Lower leg skin (tissue), 4 donors: ENCODE measurements around the gene TYMP. TPM values are rescaled to one million over a fixed set of nuclear protein-coding genes. Genes with fewer than 3 reads are reported as not detected.
"Not testable (repeated sequence)": the region's sequence is repeated elsewhere in the genome, so short reads cannot be mapped to it uniquely, and the experiment has no call there.

ENCODE experiments used
- DNase-seq, 2 donors: peaks; one replicate each; pipeline ENCODE4 v3.0.0-alpha.2; 2019; ENCODE audit warnings: low spot score in 2 of 2
- H3K4me3 ChIP-seq: fragments of 200-600 bp; sonication (generic); 2 replicates; pipeline ENCODE4 v1.5.1; 2017; ENCODE audit warnings: mild to moderate bottlenecking, low read depth; ENCODE audit not compliant: poor library complexity, severe bottlenecking
- CTCF ChIP-seq, 3 donors: fragments of 450-650 bp; IDR thresholded peaks; one replicate each; pipeline ENCODE4 v1.5.1; 2016; ENCODE audit warnings: antibody characterized with exemption in 3 of 3, mild to moderate bottlenecking in 3 of 3, moderate library complexity in 2 of 3
- POLR2A ChIP-seq, 2 donors: fragments of 450-650 bp; IDR thresholded peaks; one replicate each; pipeline ENCODE4 v1.6.1; 2016 to 2017; ENCODE audit warnings: antibody characterized with exemption in 2 of 2, mild to moderate bottlenecking in 1 of 2, moderate library complexity in 1 of 2
- WGBS, 2 donors: methylation state at CpG; one replicate each; pipeline ENCODE4 v1.1.5; 2018; 5-methylcytosine and 5-hydroxymethylcytosine counted together
- intact Hi-C: fragments of 100-400 bp; cut with DNase I; formaldehyde crosslinking; loops from one replicate; pipeline ENCODE4 v1.15.0; 2023; ENCODE audit warnings: low total_unique reads
- total RNA-seq, 4 donors: library from RNA; depleted of rRNA; stranded (reverse); fragments of >200 nt; gene quantifications; one replicate each; pipeline ENCODE4 v1.1.0, GENCODE V29; 2016

The TYMP gene
- total RNA-seq, 4 donors from 2014 or later: 23.6 to 63.3 (median 33.5) TPM

GRCh38 chr22:50522208-50522805 is 7.5 kb downstream of the TYMP start:
- 90 to 92% methylated on average over 15 of the region's 15 CpGs for WGBS, 2 donors
- TF ChIP-seq POLR2A (IDR thresholded peaks at IDR 0.05) (no peak), CTCF (IDR thresholded peaks at IDR 0.05) (no peak)
- no peak for DNase-seq
- H3K4me3 ChIP-seq: no peak overlapping the region
- intact Hi-C loops: no loop called here

- no peak for TF ChIP-seq CTCF (IDR thresholded peaks at IDR 0.05)
- TF ChIP-seq POLR2A (IDR thresholded peaks at IDR 0.05): no peak
- intact Hi-C loops: no loop called here
- WGBS, 2 donors: 94 to 97% methylated on average over 7 to 10 of the region's 10 CpGs
- no peak overlapping the region for H3K4me3 ChIP-seq
- no peak for DNase-seq
Observed at GRCh38 chr22:50521710-50522109, 8.1 kb downstream of the TYMP start.

- no peak for TF ChIP-seq CTCF (IDR thresholded peaks at IDR 0.05)
- WGBS, 2 donors: 91 to 93% methylated on average over 12 of the region's 13 CpGs
- no peak for DNase-seq
- intact Hi-C loops: no loop called here
- no peak overlapping the region for H3K4me3 ChIP-seq
Observed at GRCh38 chr22:50520826-50521453, 8.9 kb downstream of the TYMP start.

- H3K4me3 ChIP-seq, intact Hi-C loops, DNase-seq: not testable (repeated sequence)
- 96% methylated on average over 8 of the region's 8 CpGs for WGBS, 2 donors
Observed at GRCh38 chr22:50520184-50520583, 9.6 kb downstream of the TYMP start.

- H3K4me3 ChIP-seq: no peak overlapping the region
- 85 to 94% methylated on average over 6 to 8 of the region's 8 CpGs for WGBS, 2 donors
Observed at GRCh38 chr22:50519151-50519550, 10.7 kb downstream of the TYMP start.

GRCh38 chr22:50518606-50519005 is 11.2 kb downstream of the TYMP start:
- no peak for DNase-seq
- intact Hi-C loops: no loop called here
- no peak overlapping the region for H3K4me3 ChIP-seq
- WGBS, 2 donors: 93 to 97% methylated on average over 5 to 7 of the region's 7 CpGs
- TF ChIP-seq CTCF (IDR thresholded peaks at IDR 0.05) (no peak), POLR2A (IDR thresholded peaks at IDR 0.05) (no peak)

More at GRCh38 chr22:50519151-50519550, 10.7 kb downstream of the TYMP start:
- DNase-seq: no peak
- intact Hi-C loops: no loop called here
- TF ChIP-seq CTCF (IDR thresholded peaks at IDR 0.05) (no peak), POLR2A (IDR thresholded peaks at IDR 0.05) (no peak)
